ENCODE measurements around the gene ZFYVE19. TPM values are rescaled to one million over a fixed set of nuclear protein-coding genes. Genes with fewer than 3 reads are reported as not detected.

ZFYVE19 gene
- total RNA-seq, 2 experiments from 2014 or later = 22.8 to 29.3 TPM

- Histone ChIP-seq H3K9me3 (ENCODE audit: low read length) (no peaks in the 10 kb centered on the region), H3K9me2 (ENCODE audit: insufficient read depth, low read length) (no peaks in the 10 kb centered on the region), H3K4me3 (ENCODE audit: low read depth, low read length, poor library complexity, severe bottlenecking) (no peak overlapping the region), H4K20me1 (ENCODE audit: insufficient read depth, low read length) (no peaks in the 10 kb centered on the region), H3K4me1 (ENCODE audit: insufficient read depth, low read length, poor library complexity, severe bottlenecking) (peaks cover 25% of the 10 kb centered on the region), H3K4me2 (ENCODE audit: low read length) (no peak overlapping the region; the same call in 1 of the 2 replicates), H3K36me3 (ENCODE audit: insufficient read depth, low read length) (no peaks in the 10 kb centered on the region), H3K79me2 (ENCODE audit: insufficient read depth, low read depth, low read length) (no peaks in the 10 kb centered on the region), H2AFZ (ENCODE audit: low read length) (no peak overlapping the region), H3K27ac (ENCODE audit: low read depth, low read length, poor library complexity, severe bottlenecking) (no peak overlapping the region)
- no peak for TF ChIP-seq CTCF (conservative IDR thresholded peaks at IDR 0.05; ENCODE audit: low read length)
- TF ChIP-seq EZH2phosphoT487 (IDR thresholded peaks at IDR 0.05; ENCODE audit: borderline replicate concordance, low read depth, low read length) = no peak
- intact Hi-C loops (cut with micrococcal nuclease; ENCODE audit: unreplicated experiment) = no loop called here
- no peak for DNase-seq (ENCODE audit: low spot score)
- CTCF ChIA-PET (ENCODE audit: unreplicated experiment) = interaction anchor here (3.5 kb wide), 1 partner anchor 12 kb away, joined by 19 read pairs; no protein-coding TSS in a partner anchor
- BruUV-seq (replicated peaks) = no TSS peak
- POLR2A ChIA-PET = interaction anchor here (0.7 kb wide), 1 partner anchor 108 kb away, joined by 3 read pairs; no protein-coding TSS in a partner anchor
These were observed 38.8 kb downstream of the ZFYVE19 start for GRCh38 chr15:40845511-40846284.

DNA sequence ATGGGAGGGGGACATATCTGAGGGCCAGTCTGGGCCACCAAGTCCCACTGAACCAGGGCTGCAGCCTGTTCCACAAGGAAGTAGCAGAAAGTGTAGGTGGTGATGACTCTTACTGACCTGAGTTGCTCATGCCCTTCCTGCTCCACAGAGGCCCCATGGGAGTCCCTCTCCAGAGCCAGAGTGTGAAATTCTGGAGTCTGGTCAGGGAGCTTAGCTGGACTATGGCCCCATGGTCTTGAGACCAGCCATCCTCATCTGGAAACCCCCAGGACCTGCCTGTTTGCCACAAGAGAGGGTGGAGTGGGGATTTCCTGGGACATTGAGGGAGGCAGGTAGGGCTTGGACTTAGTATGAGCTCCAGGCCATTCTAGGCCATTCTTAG, 39.9 kb downstream of the ZFYVE19 start:
- intact Hi-C loops (cut with micrococcal nuclease; ENCODE audit: unreplicated experiment) = no loop called here
- no peaks in the 10 kb centered on the region for H3K9me2 ChIP-seq (ENCODE audit: insufficient read depth, low read length)
- no TSS peak for BruUV-seq (replicated peaks)
- peak overlapping the region; percentile 66 for H3K4me2 ChIP-seq (ENCODE audit: low read length)
- H3K79me2 ChIP-seq (ENCODE audit: insufficient read depth, low read depth, low read length) = no peaks in the 10 kb centered on the region
- H3K36me3 ChIP-seq (ENCODE audit: insufficient read depth, low read length) = no peaks in the 10 kb centered on the region
- no peak overlapping the region for H3K27ac ChIP-seq (ENCODE audit: low read depth, low read length, poor library complexity, severe bottlenecking)
- CTCF ChIA-PET (ENCODE audit: unreplicated experiment) = interaction anchor here (1.1 to 3.5 kb wide), 3 partner anchors 11 to 48 kb away, joined by 4 to 19 read pairs (median 4); partner anchors contain the start of gene VPS18
- no peak for DNase-seq (ENCODE audit: low spot score)
- H4K20me1 ChIP-seq (ENCODE audit: insufficient read depth, low read length) = no peaks in the 10 kb centered on the region
- peaks cover 25% of the 10 kb centered on the region for H3K4me1 ChIP-seq (ENCODE audit: insufficient read depth, low read length, poor library complexity, severe bottlenecking)
- POLR2A ChIA-PET = interaction anchor here (0.8 kb wide), 1 partner anchor 14 kb away, joined by 3 read pairs; no protein-coding TSS in a partner anchor
- H3K4me3 ChIP-seq (ENCODE audit: low read depth, low read length, poor library complexity, severe bottlenecking) = peak overlapping the region; percentile 14
- TF ChIP-seq EZH2phosphoT487 (IDR thresholded peaks at IDR 0.05; ENCODE audit: borderline replicate concordance, low read depth, low read length) (no peak), CTCF (conservative IDR thresholded peaks at IDR 0.05; ENCODE audit: low read length) (no peak)
- H3K9me3 ChIP-seq (ENCODE audit: low read length) = no peaks in the 10 kb centered on the region
- peak overlapping the region; percentile 76; the same call in 1 of the 2 replicates for H2AFZ ChIP-seq (ENCODE audit: low read length)

All from OCI-LY7 (cell line).